ENCODE data around the gene PLBD2. TPM values are rescaled to one million over a fixed set of nuclear protein-coding genes. Genes with fewer than 3 reads are reported as not detected.

Gene PLBD2
- total RNA-seq, 2 donors from 2014 or later: 17.8 to 18.4 TPM

DNA sequence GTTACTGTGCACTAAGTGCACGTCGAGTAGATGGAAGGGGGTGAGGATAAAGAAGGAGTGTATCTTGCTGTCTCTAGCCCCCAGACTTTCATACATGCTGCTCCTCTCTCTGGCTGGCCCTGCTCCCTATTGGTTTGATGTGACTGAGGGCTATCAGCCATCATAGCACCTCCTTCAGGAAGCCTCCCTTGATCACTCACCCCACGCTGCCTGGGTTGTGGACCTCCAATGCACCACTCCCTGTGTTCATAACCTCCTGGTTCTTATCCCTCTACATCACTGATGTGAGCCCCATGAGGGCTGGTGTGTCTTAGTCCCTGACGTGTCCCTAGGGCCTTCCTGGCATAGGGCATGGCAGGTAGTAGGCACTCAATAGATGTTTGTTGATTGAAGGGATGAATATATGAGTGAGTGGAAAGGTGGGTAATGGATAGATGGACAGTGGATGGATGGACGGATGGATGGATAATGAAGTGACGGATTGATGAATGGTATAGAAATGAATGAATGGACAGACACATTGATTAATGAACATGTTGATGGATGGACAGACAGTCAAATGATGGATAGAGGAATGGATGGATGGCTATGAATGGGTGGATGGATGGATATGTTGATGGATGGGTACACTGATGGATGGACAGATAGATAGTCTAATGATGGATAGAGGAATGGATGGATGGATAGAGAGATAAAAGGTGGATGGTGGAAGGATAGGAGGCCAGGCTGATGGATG, 78.8 kb downstream of the PLBD2 start:
- Histone ChIP-seq H3K4me1 (peaks cover 20% of the 10 kb centered on the region), H3K9me3 (no peaks in the 10 kb centered on the region), H3K27me3 (no peaks in the 10 kb centered on the region), H3K27ac (no peak overlapping the region), H3K4me3 (no peak overlapping the region), H3K36me3 (replicated peaks in 1 of 2; ENCODE audit: insufficient read depth in 1 of 2, low read depth in 2 of 2) (no peaks in the 10 kb centered on the region)
- intact Hi-C loops (cut with DNase I): loop anchor here (10.0 kb wide), 1 partner anchor 478 kb away; no protein-coding TSS in a partner anchor
- TF ChIP-seq, protein P1, sequence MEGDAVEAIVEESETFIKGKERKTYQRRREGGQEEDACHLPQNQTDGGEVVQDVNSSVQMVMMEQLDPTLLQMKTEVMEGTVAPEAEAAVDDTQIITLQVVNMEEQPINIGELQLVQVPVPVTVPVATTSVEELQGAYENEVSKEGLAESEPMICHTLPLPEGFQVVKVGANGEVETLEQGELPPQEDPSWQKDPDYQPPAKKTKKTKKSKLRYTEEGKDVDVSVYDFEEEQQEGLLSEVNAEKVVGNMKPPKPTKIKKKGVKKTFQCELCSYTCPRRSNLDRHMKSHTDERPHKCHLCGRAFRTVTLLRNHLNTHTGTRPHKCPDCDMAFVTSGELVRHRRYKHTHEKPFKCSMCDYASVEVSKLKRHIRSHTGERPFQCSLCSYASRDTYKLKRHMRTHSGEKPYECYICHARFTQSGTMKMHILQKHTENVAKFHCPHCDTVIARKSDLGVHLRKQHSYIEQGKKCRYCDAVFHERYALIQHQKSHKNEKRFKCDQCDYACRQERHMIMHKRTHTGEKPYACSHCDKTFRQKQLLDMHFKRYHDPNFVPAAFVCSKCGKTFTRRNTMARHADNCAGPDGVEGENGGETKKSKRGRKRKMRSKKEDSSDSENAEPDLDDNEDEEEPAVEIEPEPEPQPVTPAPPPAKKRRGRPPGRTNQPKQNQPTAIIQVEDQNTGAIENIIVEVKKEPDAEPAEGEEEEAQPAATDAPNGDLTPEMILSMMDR (IDR thresholded peaks at IDR 0.05): no peak
- TF ChIP-seq POLR2A (IDR thresholded peaks at IDR 0.05): no peak
- no peak for DNase-seq
- ATAC-seq: no peak
- 80 to 85% methylated on average over 6 of the region's 6 CpGs for WGBS, 2 donors

DNA sequence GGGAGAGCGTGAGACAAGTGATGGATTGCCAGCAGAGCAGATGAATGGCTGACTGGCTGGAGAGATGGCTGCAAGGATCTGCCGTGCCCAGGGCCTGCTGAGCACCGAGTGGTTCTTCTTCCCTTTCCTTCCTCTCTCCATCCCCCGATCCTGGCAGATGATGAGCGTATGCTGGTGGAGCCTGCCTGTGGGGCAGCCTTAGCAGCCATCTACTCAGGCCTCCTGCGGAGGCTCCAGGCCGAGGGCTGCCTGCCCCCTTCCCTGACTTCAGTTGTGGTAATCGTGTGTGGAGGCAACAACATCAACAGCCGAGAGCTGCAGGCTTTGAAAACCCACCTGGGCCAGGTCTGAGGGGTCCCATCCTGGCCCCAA, 79.3 kb downstream of the PLBD2 start:
- H3K4me1 ChIP-seq: peaks cover 24% of the 10 kb centered on the region
- ATAC-seq (no peak), DNase-seq (no peak)
- no peak for TF ChIP-seq POLR2A (IDR thresholded peaks at IDR 0.05)
- TF ChIP-seq, protein P1 (IDR thresholded peaks at IDR 0.05): no peak
- H3K36me3 ChIP-seq (replicated peaks in 1 of 2; ENCODE audit: insufficient read depth in 1 of 2, low read depth in 2 of 2): no peaks in the 10 kb centered on the region
- intact Hi-C loops (cut with DNase I): loop anchor here (10.0 kb wide), 1 partner anchor 477 kb away; no protein-coding TSS in a partner anchor
- WGBS, 2 donors: 74 to 81% methylated on average over 5 to 9 of the region's 9 CpGs
- H3K27me3 ChIP-seq: no peaks in the 10 kb centered on the region
- H3K9me3 ChIP-seq: no peaks in the 10 kb centered on the region
- H3K4me3 ChIP-seq: no peak overlapping the region
- H3K27ac ChIP-seq: no peak overlapping the region

DNA sequence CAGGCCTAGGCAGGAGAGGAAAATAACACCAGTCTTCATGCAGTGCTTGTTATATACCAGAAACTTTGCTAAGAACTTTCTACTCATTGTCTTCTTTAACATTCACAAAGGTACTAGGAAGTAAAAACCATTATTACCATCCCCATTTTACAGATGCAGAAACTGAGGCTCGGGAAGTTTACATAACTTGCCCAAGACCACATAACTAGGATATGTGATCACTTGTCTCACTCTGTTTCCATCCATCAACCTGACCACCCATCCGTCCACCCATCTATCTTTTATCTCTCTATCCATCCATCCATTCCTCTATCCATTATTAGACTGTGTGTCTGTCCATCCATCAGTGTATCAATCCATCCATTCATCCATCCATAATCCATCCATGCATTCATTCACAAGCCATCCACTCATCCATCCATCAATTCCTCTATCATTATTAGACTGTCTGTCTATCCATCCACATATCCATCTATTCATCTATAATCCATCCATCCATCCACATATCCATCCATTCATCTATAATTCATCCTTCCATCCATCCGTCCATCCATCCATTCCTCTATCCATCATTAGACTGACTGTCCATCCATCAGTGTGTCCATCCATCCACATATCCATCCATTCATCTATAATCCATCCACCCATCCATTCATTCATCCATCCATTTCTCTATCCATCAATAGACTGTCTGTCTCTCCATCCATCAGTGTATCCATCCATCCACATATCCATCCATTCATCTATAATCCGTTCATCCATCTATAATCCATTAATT, 80.3 kb downstream of the PLBD2 start:
- no peak for ATAC-seq
- 56% methylated on average over 4 of the region's 4 CpGs for WGBS, 2 donors
- Histone ChIP-seq H3K4me3 (no peak overlapping the region), H3K36me3 (replicated peaks in 1 of 2; ENCODE audit: insufficient read depth in 1 of 2, low read depth in 2 of 2) (no peaks in the 10 kb centered on the region), H3K27ac (no peak overlapping the region), H3K4me1 (peaks cover 24% of the 10 kb centered on the region), H3K27me3 (no peaks in the 10 kb centered on the region), H3K9me3 (no peaks in the 10 kb centered on the region)
- no peak for DNase-seq
- no peak for TF ChIP-seq POLR2A (IDR thresholded peaks at IDR 0.05)
- TF ChIP-seq, protein P1 (IDR thresholded peaks at IDR 0.05): no peak
- intact Hi-C loops (cut with DNase I): loop anchor here (10.0 kb wide), 1 partner anchor 476 kb away; no protein-coding TSS in a partner anchor

DNA sequence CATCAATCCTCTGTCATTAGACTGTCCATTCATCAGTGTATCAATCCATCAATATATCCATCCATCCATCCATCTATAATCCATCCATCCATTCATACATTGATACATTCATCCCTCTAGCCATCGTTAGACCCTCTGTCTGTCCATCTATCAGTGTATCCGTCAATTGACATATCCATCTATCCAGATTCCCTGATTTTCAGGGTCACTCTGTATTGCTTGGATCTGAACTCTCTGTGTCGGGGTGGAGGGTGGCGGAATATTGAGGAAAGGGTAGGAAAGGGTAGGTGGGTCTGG, 80.9 kb downstream of the PLBD2 start:
- no peak overlapping the region for H3K4me3 ChIP-seq
- intact Hi-C loops (cut with DNase I): loop anchor here (10.0 kb wide), 1 partner anchor 476 kb away; no protein-coding TSS in a partner anchor
- no peak overlapping the region for H3K27ac ChIP-seq
- peaks cover 24% of the 10 kb centered on the region for H3K4me1 ChIP-seq
- TF ChIP-seq, protein P1 (IDR thresholded peaks at IDR 0.05): no peak
- TF ChIP-seq POLR2A (IDR thresholded peaks at IDR 0.05): no peak
- H3K36me3 ChIP-seq (replicated peaks in 1 of 2; ENCODE audit: insufficient read depth in 1 of 2, low read depth in 2 of 2): no peaks in the 10 kb centered on the region
- DNase-seq: no peak
- 24 to 33% methylated on average over 4 of the region's 4 CpGs for WGBS, 2 donors
- H3K27me3 ChIP-seq: no peaks in the 10 kb centered on the region
- H3K9me3 ChIP-seq: no peaks in the 10 kb centered on the region
- no peak for ATAC-seq

Measured in body of pancreas (tissue), 4 donors.